ENCODE measurements around the gene DEPDC1B. TPM values are rescaled to one million over a fixed set of nuclear protein-coding genes. Genes with fewer than 3 reads are reported as not detected.

Gene DEPDC1B
- total and polyA plus RNA-seq, 2 experiments from 2014 or later, result 38.3 to 67.9 TPM

- TF ChIP-seq POLR2AphosphoS5 (IDR thresholded peaks at IDR 0.05; ENCODE audit: low read depth), result no peak
- no peak for TF ChIP-seq NANOG (IDR thresholded peaks at IDR 0.05; ENCODE audit: borderline replicate concordance)
- no peak for TF ChIP-seq ETS1 (IDR thresholded peaks at IDR 0.05)
- no peak for TF ChIP-seq CREB1 (CRISPR knock-in tag; IDR thresholded peaks at IDR 0.05; ENCODE audit: low read depth)
- TF ChIP-seq ZNF331 (CRISPR knock-in tag; IDR thresholded peaks at IDR 0.05; ENCODE audit: low read depth), result no peak
- no peak for TF ChIP-seq EZH2phosphoT487 (IDR thresholded peaks at IDR 0.05; ENCODE audit: unreplicated experiment)
- TF ChIP-seq ZNF462 (CRISPR knock-in tag; IDR thresholded peaks at IDR 0.05), result no peak
- no peak for TF ChIP-seq JUNB (IDR thresholded peaks at IDR 0.05; ENCODE audit: unreplicated experiment)
- no peak for TF ChIP-seq ZNF114 (CRISPR knock-in tag; IDR thresholded peaks at IDR 0.05)
- no peak for TF ChIP-seq REST (IDR thresholded peaks at IDR 0.05; ENCODE audit: unreplicated experiment)
- no peak; a peak in 1 of 4 replicates for TF ChIP-seq CTCF (conservative IDR thresholded peaks at IDR 0.05; ENCODE audit: low read depth in 2 of 2)
- TF ChIP-seq EZH2 (IDR thresholded peaks at IDR 0.05; ENCODE audit: low read depth, unreplicated experiment), result no peak
- TF ChIP-seq STAT1 (IDR thresholded peaks at IDR 0.05; ENCODE audit: unreplicated experiment), result no peak
- Histone ChIP-seq H4K20me1 (replicated peaks; ENCODE audit: insufficient read depth) (no peaks in the 10 kb centered on the region), H3K27me3 (ENCODE audit: insufficient read depth) (no peaks in the 10 kb centered on the region), H3K4me2 (no peak overlapping the region), H3K4me1 (ENCODE audit: insufficient read depth) (no peaks in the 10 kb centered on the region), H3K4me3 (no peak overlapping the region), H3K36me3 (ENCODE audit: insufficient read depth) (no peaks in the 10 kb centered on the region), H3K27ac (ENCODE audit: low read depth) (no peak overlapping the region), H2AFZ (no peak overlapping the region), H3K9me2 (ENCODE audit: insufficient read depth) (no peaks in the 10 kb centered on the region), H3F3A (replicated peaks; ENCODE audit: low read depth) (no peaks in the 10 kb centered on the region), H3K79me2 (replicated peaks; ENCODE audit: insufficient read depth) (no peaks in the 10 kb centered on the region)
- Mint-ChIP-seq H3K4me3 (no peak overlapping the region), H3K27me3 (ENCODE audit: insufficient read depth, low read depth, poor library complexity) (no peaks in the 10 kb centered on the region), H3K4me1 (peaks cover 2% of the 10 kb centered on the region; the same call in 2 of the 3 replicates), H3K9me3 (peaks cover 9% of the 10 kb centered on the region), H3K27ac (no peak overlapping the region), H3K36me3 (ENCODE audit: low read depth) (peaks cover 4% of the 10 kb centered on the region; the same call in 1 of the 3 replicates)
- ATAC-seq, result no peak
- DNase-seq (ENCODE audit: low spot score), result no peak
Observed at GRCh38 chr5:60719329-60719728, 19.4 kb upstream of the DEPDC1B start.

All from GM23338 (cell line).